ENCODE measurements around the gene P2RX1. TPM values are rescaled to one million over a fixed set of nuclear protein-coding genes. Genes with fewer than 3 reads are reported as not detected.
A peak's percentile ranks its signal among the peaks of the same experiment; 100 is the strongest.

The P2RX1 gene
- total RNA-seq, 1 donor from 2014 or later = 0.47 TPM

GRCh38 chr17:3925684-3926485 is 9.6 kb upstream of the P2RX1 start:
- H3K4me3 Mint-ChIP-seq = no peak overlapping the region
- H3K9me3 Mint-ChIP-seq = no peaks in the 10 kb centered on the region
- no peaks in the 10 kb centered on the region for H3K4me1 Mint-ChIP-seq
- H3K27ac Mint-ChIP-seq = no peak overlapping the region
- intact Hi-C loops (cut with micrococcal nuclease) = no loop called here
- no peak for DNase-seq
- H3K36me3 Mint-ChIP-seq (ENCODE audit: low read depth) = peaks cover 26% of the 10 kb centered on the region
- H3K27me3 Mint-ChIP-seq = no peaks in the 10 kb centered on the region

GRCh38 chr17:3924512-3925350 is 8.5 kb upstream of the P2RX1 start:
- Mint-ChIP-seq H3K36me3 (ENCODE audit: low read depth) (peaks cover 21% of the 10 kb centered on the region), H3K27me3 (no peaks in the 10 kb centered on the region), H3K9me3 (no peaks in the 10 kb centered on the region), H3K4me1 (no peaks in the 10 kb centered on the region), H3K4me3 (no peak overlapping the region), H3K27ac (no peak overlapping the region)
- DNase-seq = no peak
- intact Hi-C loops (cut with micrococcal nuclease) = no loop called here

- Mint-ChIP-seq H3K27me3 (no peaks in the 10 kb centered on the region), H3K4me1 (no peaks in the 10 kb centered on the region), H3K4me3 (no peak overlapping the region), H3K36me3 (ENCODE audit: low read depth) (peaks cover 17% of the 10 kb centered on the region), H3K27ac (no peak overlapping the region), H3K9me3 (no peaks in the 10 kb centered on the region)
- intact Hi-C loops (cut with micrococcal nuclease) = no loop called here
- no peak for DNase-seq
Measured at GRCh38 chr17:3923466-3924190, 7.4 kb upstream of the P2RX1 start.

- intact Hi-C loops (cut with micrococcal nuclease) = no loop called here
- Mint-ChIP-seq H3K27ac (no peak overlapping the region), H3K4me3 (no peak overlapping the region), H3K9me3 (no peaks in the 10 kb centered on the region), H3K4me1 (no peaks in the 10 kb centered on the region), H3K36me3 (ENCODE audit: low read depth) (peaks cover 12% of the 10 kb centered on the region), H3K27me3 (no peaks in the 10 kb centered on the region)
- DNase-seq = no peak
Measured at GRCh38 chr17:3922765-3923164, 6.5 kb upstream of the P2RX1 start.

- Mint-ChIP-seq H3K9me3 (no peaks in the 10 kb centered on the region), H3K36me3 (ENCODE audit: low read depth) (peaks cover 7% of the 10 kb centered on the region), H3K4me1 (peaks cover 3% of the 10 kb centered on the region), H3K27ac (no peak overlapping the region), H3K27me3 (no peaks in the 10 kb centered on the region), H3K4me3 (no peak overlapping the region)
- intact Hi-C loops (cut with micrococcal nuclease) = no loop called here
- DNase-seq = no peak
Measured at GRCh38 chr17:3921502-3922319, 5.4 kb upstream of the P2RX1 start.

- Mint-ChIP-seq H3K4me3 (no peak overlapping the region), H3K4me1 (peaks cover 3% of the 10 kb centered on the region), H3K9me3 (no peaks in the 10 kb centered on the region), H3K36me3 (ENCODE audit: low read depth) (peaks cover 7% of the 10 kb centered on the region), H3K27ac (no peak overlapping the region), H3K27me3 (no peaks in the 10 kb centered on the region)
- intact Hi-C loops (cut with micrococcal nuclease) = no loop called here
- no peak for DNase-seq
Measured at GRCh38 chr17:3921006-3921405, 4.7 kb upstream of the P2RX1 start.

GRCh38 chr17:3919123-3919624 is 2.9 kb upstream of the P2RX1 start:
- H3K27ac Mint-ChIP-seq = no peak overlapping the region
- H3K27me3 Mint-ChIP-seq = no peaks in the 10 kb centered on the region
- no peaks in the 10 kb centered on the region for H3K9me3 Mint-ChIP-seq
- peaks cover 11% of the 10 kb centered on the region for H3K4me1 Mint-ChIP-seq
- intact Hi-C loops (cut with micrococcal nuclease) = loop anchor here (10.0 kb wide), 1 partner anchor 156 kb away; no protein-coding TSS in a partner anchor
- no peaks in the 10 kb centered on the region for H3K36me3 Mint-ChIP-seq (ENCODE audit: low read depth)
- no peak overlapping the region for H3K4me3 Mint-ChIP-seq
- DNase-seq = no peak

- Mint-ChIP-seq H3K27me3 (no peaks in the 10 kb centered on the region), H3K27ac (no peak overlapping the region), H3K9me3 (no peaks in the 10 kb centered on the region), H3K4me3 (no peak overlapping the region), H3K4me1 (peaks cover 17% of the 10 kb centered on the region), H3K36me3 (ENCODE audit: low read depth) (no peaks in the 10 kb centered on the region)
- no peak for DNase-seq
- intact Hi-C loops (cut with micrococcal nuclease) = loop anchor here (10.0 kb wide), 1 partner anchor 156 kb away; no protein-coding TSS in a partner anchor
Measured at GRCh38 chr17:3918372-3919122, 2.3 kb upstream of the P2RX1 start.

- no peaks in the 10 kb centered on the region for H3K27me3 Mint-ChIP-seq
- intact Hi-C loops (cut with micrococcal nuclease) = loop anchor here (10.0 kb wide), 1 partner anchor 157 kb away; no protein-coding TSS in a partner anchor
- no peak overlapping the region for H3K4me3 Mint-ChIP-seq
- no peak for DNase-seq
- H3K4me1 Mint-ChIP-seq = peaks cover 18% of the 10 kb centered on the region
- H3K9me3 Mint-ChIP-seq = no peaks in the 10 kb centered on the region
- peak overlapping the region; percentile 48 for H3K27ac Mint-ChIP-seq
- no peaks in the 10 kb centered on the region for H3K36me3 Mint-ChIP-seq (ENCODE audit: low read depth)
Measured at GRCh38 chr17:3917391-3917931, 1.2 kb upstream of the P2RX1 start.

GRCh38 chr17:3916825-3917224 is 560 bp upstream of the P2RX1 start:
- Mint-ChIP-seq H3K27ac (peak overlapping the region; percentile 48), H3K9me3 (no peaks in the 10 kb centered on the region), H3K4me1 (peaks cover 18% of the 10 kb centered on the region), H3K27me3 (no peaks in the 10 kb centered on the region), H3K36me3 (ENCODE audit: low read depth) (no peaks in the 10 kb centered on the region), H3K4me3 (no peak overlapping the region)
- intact Hi-C loops (cut with micrococcal nuclease) = loop anchor here (10.0 kb wide), 1 partner anchor 158 kb away; no protein-coding TSS in a partner anchor
- DNase-seq = no peak

GRCh38 chr17:3915581-3915994 is 677 bp downstream of the P2RX1 start:
- Mint-ChIP-seq H3K4me3 (peak overlapping the region; percentile 53), H3K27me3 (no peaks in the 10 kb centered on the region), H3K4me1 (peaks cover 25% of the 10 kb centered on the region), H3K36me3 (ENCODE audit: low read depth) (no peaks in the 10 kb centered on the region), H3K9me3 (no peaks in the 10 kb centered on the region), H3K27ac (peak overlapping the region; percentile 62)
- peak; percentile 62 for DNase-seq
- intact Hi-C loops (cut with micrococcal nuclease) = loop anchor here (2.0 to 10.0 kb wide), 2 partner anchors 49 to 159 kb away; partner anchors contain the start of gene ATP2A3

- no peak for DNase-seq
- Mint-ChIP-seq H3K36me3 (ENCODE audit: low read depth) (no peaks in the 10 kb centered on the region), H3K4me1 (peaks cover 28% of the 10 kb centered on the region), H3K27me3 (no peaks in the 10 kb centered on the region), H3K9me3 (no peaks in the 10 kb centered on the region), H3K27ac (no peak overlapping the region), H3K4me3 (no peak overlapping the region)
- intact Hi-C loops (cut with micrococcal nuclease) = loop anchor here (1.0 to 10.0 kb wide), 3 partner anchors 51 to 161 kb away; partner anchors contain the start of gene ATP2A3
Measured at GRCh38 chr17:3914312-3914670, 2.0 kb downstream of the P2RX1 start.
